DND-41 (cell line): ENCODE results near the gene NT5DC3.

Experiments used
- ATAC-seq: fragments of 200-7000 bp; cut with Tn5 transposase; 3 replicates; pipeline ENCODE4 v1.9.1; 2021; ENCODE audit warnings: low read depth; ENCODE audit not compliant: insufficient read depth
- DNase-seq: peaks from one replicate; pipeline ENCODE4 v3.0.0-alpha.2; 2020
- H2AFZ ChIP-seq: 2 replicates; pipeline ENCODE4 v1.6.0; 2012; ENCODE audit warnings: low read depth, low read length
- H3K27ac ChIP-seq: 2 replicates; pipeline ENCODE4 v1.5.1; 2012; ENCODE audit warnings: low read length, inconsistent platforms
- H3K27me3 ChIP-seq: fragments of 200-600 bp; sonication (generic); 2 replicates; pipeline ENCODE4 v1.6.0; 2012; ENCODE audit warnings: low read length, mild to moderate bottlenecking, inconsistent platforms; ENCODE audit not compliant: insufficient read depth, poor library complexity
- H3K36me3 ChIP-seq: 2 replicates; pipeline ENCODE4 v1.5.1; 2012; ENCODE audit warnings: low read length, inconsistent platforms; ENCODE audit not compliant: insufficient read depth
- H3K4me1 ChIP-seq: 2 replicates; pipeline ENCODE4 v1.5.1; 2012; ENCODE audit warnings: mild to moderate bottlenecking, low read length; ENCODE audit not compliant: insufficient read depth
- H3K4me2 ChIP-seq: 2 replicates; pipeline ENCODE4 v1.6.0; 2012; ENCODE audit warnings: mild to moderate bottlenecking, moderate library complexity, low read length, inconsistent platforms; ENCODE audit not compliant: insufficient read depth
- H3K4me3 ChIP-seq, 2 experiments: fragments of 200-600 bp in 1 of 2; shearing (Covaris generic) in 1 of 2; 2 replicates each; pipeline ENCODE4 v1.5.1; 2012 to 2016; ENCODE audit warnings: inconsistent platforms in 2 of 2, low read length in 2 of 2, mild to moderate bottlenecking in 2 of 2, low read depth in 1 of 2, moderate library complexity in 1 of 2
- H3K79me2 ChIP-seq: 2 replicates; pipeline ENCODE4 v1.6.0; 2012; ENCODE audit warnings: low read length, inconsistent platforms; ENCODE audit not compliant: insufficient read depth
- H3K9ac ChIP-seq: 2 replicates; pipeline ENCODE4 v1.6.0; 2012; ENCODE audit warnings: low read depth, mild to moderate bottlenecking, inconsistent platforms, low read length, moderate library complexity
- H3K9me3 ChIP-seq: 2 replicates; pipeline ENCODE4 v1.5.1; 2012; ENCODE audit warnings: low read length, moderate library complexity, mild to moderate bottlenecking, inconsistent platforms; ENCODE audit not compliant: insufficient read depth, severe bottlenecking
- H4K20me1 ChIP-seq: 2 replicates; pipeline ENCODE4 v1.6.0; 2012; ENCODE audit warnings: low read length; ENCODE audit not compliant: insufficient read depth
- CTCF ChIP-seq: IDR thresholded peaks from 2 replicates; pipeline ENCODE4 v1.5.1; 2012; ENCODE audit warnings: borderline replicate concordance, low read length, moderate library complexity, mild to moderate bottlenecking; ENCODE audit not compliant: poor library complexity, severe bottlenecking; ENCODE audit errors: extremely low read depth
- EZH2 ChIP-seq: IDR thresholded peaks from 3 replicates; pipeline ENCODE4 v1.6.1; 2012; ENCODE audit warnings: borderline replicate concordance, low read depth, mild to moderate bottlenecking, moderate library complexity, low read length, inconsistent platforms; ENCODE audit not compliant: severe bottlenecking

Gene NT5DC3

GRCh38 chr12:103881261-103881660 is 40.2 kb upstream of the NT5DC3 start:
- no peak for TF ChIP-seq CTCF
- TF ChIP-seq EZH2: no peak
- no peak overlapping the region for H2AFZ ChIP-seq
- H3K9me3 ChIP-seq: no peaks in the 10 kb centered on the region
- DNase-seq (no peak), ATAC-seq (no peak)
- H3K36me3 ChIP-seq: no peaks in the 10 kb centered on the region
- H3K4me1 ChIP-seq: peaks cover 4% of the 10 kb centered on the region
- H3K4me3 ChIP-seq: no peak overlapping the region
- no peak overlapping the region for H3K27ac ChIP-seq
- H4K20me1 ChIP-seq: no peaks in the 10 kb centered on the region
- H3K9ac ChIP-seq: no peak overlapping the region
- H3K79me2 ChIP-seq: no peaks in the 10 kb centered on the region
- peaks cover 21% of the 10 kb centered on the region for H3K27me3 ChIP-seq
- no peak overlapping the region for H3K4me2 ChIP-seq

DNA sequence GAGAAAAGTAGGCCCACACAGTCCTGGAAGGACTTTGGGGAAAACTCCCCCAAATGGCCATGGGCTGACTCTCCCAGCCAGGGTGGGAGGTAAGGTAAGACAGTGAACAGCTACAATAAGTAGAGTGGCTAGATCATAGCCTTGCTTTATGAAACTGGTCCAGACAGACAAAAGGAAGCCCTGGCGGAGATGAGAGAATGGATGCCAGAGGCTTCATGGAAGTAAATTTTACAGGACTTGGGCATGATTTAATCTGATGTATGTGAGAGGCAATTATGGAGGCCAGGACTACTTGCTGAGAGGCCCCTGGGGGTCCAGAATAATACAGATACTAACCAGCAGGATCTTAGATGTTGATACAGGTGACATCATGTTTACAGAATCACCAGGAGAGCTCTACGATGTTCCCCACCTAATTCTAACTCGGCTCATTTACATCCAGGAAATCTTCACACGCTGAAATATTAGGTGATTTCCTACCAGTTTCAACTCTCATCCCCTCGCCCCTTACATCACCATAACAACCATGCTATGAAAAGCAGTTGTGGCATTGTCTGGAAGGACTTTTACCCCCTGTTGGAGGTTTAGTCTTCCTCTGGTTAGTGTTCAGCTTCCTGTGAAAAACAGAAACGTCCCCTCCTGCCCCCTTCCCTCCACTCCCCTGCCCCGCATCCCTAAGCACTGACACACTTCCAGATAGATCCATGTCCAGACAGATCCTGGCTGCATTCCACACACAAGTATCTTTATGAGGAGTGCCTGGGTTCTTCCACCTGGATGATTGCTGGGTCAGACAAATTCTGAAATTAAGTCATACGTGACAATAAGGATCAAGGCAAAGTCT is 39.5 kb upstream of the NT5DC3 start:
- H3K79me2 ChIP-seq: no peaks in the 10 kb centered on the region
- no peaks in the 10 kb centered on the region for H3K36me3 ChIP-seq
- H3K9ac ChIP-seq: no peak overlapping the region
- DNase-seq (no peak), ATAC-seq (0 out of 3 replicates have a peak, but pooled peaks have one; percentile 32)
- no peak for TF ChIP-seq CTCF
- TF ChIP-seq EZH2: no peak
- no peak overlapping the region for H3K4me3 ChIP-seq
- H2AFZ ChIP-seq: no peak overlapping the region
- H3K4me2 ChIP-seq: no peak overlapping the region
- peaks cover 4% of the 10 kb centered on the region for H3K4me1 ChIP-seq
- H3K9me3 ChIP-seq: no peaks in the 10 kb centered on the region
- no peaks in the 10 kb centered on the region for H4K20me1 ChIP-seq
- H3K27ac ChIP-seq: no peak overlapping the region
- H3K27me3 ChIP-seq: peaks cover 21% of the 10 kb centered on the region

- H3K36me3 ChIP-seq: no peaks in the 10 kb centered on the region
- no peak overlapping the region for H3K9ac ChIP-seq
- H3K27me3 ChIP-seq: peaks cover 21% of the 10 kb centered on the region
- H3K4me2 ChIP-seq: no peak overlapping the region
- no peak for TF ChIP-seq EZH2
- no peak for TF ChIP-seq CTCF
- peaks cover 4% of the 10 kb centered on the region for H3K4me1 ChIP-seq
- H4K20me1 ChIP-seq: no peaks in the 10 kb centered on the region
- DNase-seq: no peak
- H3K27ac ChIP-seq: no peak overlapping the region
- H3K9me3 ChIP-seq: no peaks in the 10 kb centered on the region
- H3K79me2 ChIP-seq: no peaks in the 10 kb centered on the region
- H2AFZ ChIP-seq: no peak overlapping the region
- H3K4me3 ChIP-seq: no peak overlapping the region
- ATAC-seq: no peak
Observed at GRCh38 chr12:103879878-103880277, 38.8 kb upstream of the NT5DC3 start.
